GM23338 (cell line): ENCODE data around the gene TSHZ2.

Experiments
- CREB1 ChIP-seq: fragments of 250-450 bp; sonication (Bioruptor Pico); IDR thresholded peaks from 2 replicates; pipeline ENCODE4 v1.5.0; 2020; ENCODE audit warnings: low read depth, mild to moderate bottlenecking, moderate library complexity
- CTCF ChIP-seq, 2 experiments: fragments of 200-600 bp in 1 of 2; sonication (generic) in 1 of 2; conservative IDR thresholded peaks; 2 replicates each; pipeline versions ENCODE4 v1.5.1 to v1.6.1; 2016 to 2017; ENCODE audit warnings: antibody characterized with exemption in 2 of 2, low read depth in 2 of 2, mild to moderate bottlenecking in 2 of 2, moderate library complexity in 1 of 2
- ETS1 ChIP-seq: IDR thresholded peaks from 2 replicates; pipeline ENCODE4 v1.6.1; 2016; ENCODE audit warnings: antibody characterized with exemption
- EZH2 ChIP-seq: fragments of 200-600 bp; sonication (generic); IDR thresholded peaks from one replicate; pipeline ENCODE4 v1.8.0; 2017; ENCODE audit warnings: antibody characterized with exemption, mild to moderate bottlenecking, low read depth; ENCODE audit not compliant: unreplicated experiment
- EZH2phosphoT487 ChIP-seq: fragments of 200-600 bp; sonication (generic); IDR thresholded peaks from one replicate; pipeline ENCODE4 v1.8.1; 2018; ENCODE audit warnings: antibody characterized with exemption; ENCODE audit not compliant: unreplicated experiment
- JUNB ChIP-seq: IDR thresholded peaks from one replicate; pipeline ENCODE4 v1.6.1; 2016; ENCODE audit warnings: antibody characterized with exemption; ENCODE audit not compliant: unreplicated experiment
- NANOG ChIP-seq: IDR thresholded peaks from 2 replicates; pipeline ENCODE4 v1.6.1; 2016; ENCODE audit warnings: antibody characterized with exemption, borderline replicate concordance
- POLR2AphosphoS5 ChIP-seq: IDR thresholded peaks from 2 replicates; pipeline ENCODE4 v1.6.1; 2016; ENCODE audit warnings: antibody characterized with exemption, low read depth
- REST ChIP-seq: IDR thresholded peaks from one replicate; pipeline ENCODE4 v1.6.1; 2018; ENCODE audit warnings: antibody characterized with exemption; ENCODE audit not compliant: unreplicated experiment
- STAT1 ChIP-seq: IDR thresholded peaks from one replicate; pipeline ENCODE4 v1.6.1; 2016; ENCODE audit warnings: antibody characterized with exemption; ENCODE audit not compliant: unreplicated experiment
- ZNF114 ChIP-seq: fragments of 250-450 bp; sonication (Bioruptor Pico); IDR thresholded peaks from 2 replicates; pipeline ENCODE4 v1.5.0; 2020; ENCODE audit warnings: mild to moderate bottlenecking, moderate library complexity
- ZNF331 ChIP-seq: fragments of 250-450 bp; sonication (Bioruptor Pico); IDR thresholded peaks from 2 replicates; pipeline ENCODE4 v1.5.0; 2020; ENCODE audit warnings: low read depth, mild to moderate bottlenecking, moderate library complexity
- ZNF462 ChIP-seq: fragments of 250-450 bp; sonication (Bioruptor Pico); IDR thresholded peaks from 2 replicates; pipeline ENCODE4 v1.5.0; 2020; ENCODE audit warnings: mild to moderate bottlenecking, moderate library complexity

- TF ChIP-seq CTCF (conservative IDR thresholded peaks at IDR 0.05; ENCODE audit: low read depth in 2 of 2) (no peak), POLR2AphosphoS5 (no peak), REST (no peak), ZNF114 (CRISPR knock-in tag) (no peak), EZH2 (no peak), EZH2phosphoT487 (no peak), STAT1 (no peak), ZNF462 (CRISPR knock-in tag) (no peak), CREB1 (CRISPR knock-in tag) (no peak), ETS1 (no peak), ZNF331 (CRISPR knock-in tag) (no peak), JUNB (no peak), NANOG (no peak)
These were observed 125.6 kb downstream of the TSHZ2 start for GRCh38 chr20:53097791-53098190.
